HG03064 (cell line): Measurements from ENCODE around the gene KIAA1755.
"Not testable (repeated sequence)": the region's sequence is repeated elsewhere in the genome, so short reads cannot be mapped to it uniquely, and the experiment has no call there.

Experiments used
- ATAC-seq: cut with Tn5 transposase; IDR thresholded peaks from one replicate; pipeline ENCODE4 v1.9.1; 2021; ENCODE audit warnings: low read depth; ENCODE audit not compliant: unreplicated experiment

KIAA1755 gene

GRCh38 chr20:38291966-38292365 is 31.4 kb upstream of the KIAA1755 start:
- no peak for ATAC-seq

DNA sequence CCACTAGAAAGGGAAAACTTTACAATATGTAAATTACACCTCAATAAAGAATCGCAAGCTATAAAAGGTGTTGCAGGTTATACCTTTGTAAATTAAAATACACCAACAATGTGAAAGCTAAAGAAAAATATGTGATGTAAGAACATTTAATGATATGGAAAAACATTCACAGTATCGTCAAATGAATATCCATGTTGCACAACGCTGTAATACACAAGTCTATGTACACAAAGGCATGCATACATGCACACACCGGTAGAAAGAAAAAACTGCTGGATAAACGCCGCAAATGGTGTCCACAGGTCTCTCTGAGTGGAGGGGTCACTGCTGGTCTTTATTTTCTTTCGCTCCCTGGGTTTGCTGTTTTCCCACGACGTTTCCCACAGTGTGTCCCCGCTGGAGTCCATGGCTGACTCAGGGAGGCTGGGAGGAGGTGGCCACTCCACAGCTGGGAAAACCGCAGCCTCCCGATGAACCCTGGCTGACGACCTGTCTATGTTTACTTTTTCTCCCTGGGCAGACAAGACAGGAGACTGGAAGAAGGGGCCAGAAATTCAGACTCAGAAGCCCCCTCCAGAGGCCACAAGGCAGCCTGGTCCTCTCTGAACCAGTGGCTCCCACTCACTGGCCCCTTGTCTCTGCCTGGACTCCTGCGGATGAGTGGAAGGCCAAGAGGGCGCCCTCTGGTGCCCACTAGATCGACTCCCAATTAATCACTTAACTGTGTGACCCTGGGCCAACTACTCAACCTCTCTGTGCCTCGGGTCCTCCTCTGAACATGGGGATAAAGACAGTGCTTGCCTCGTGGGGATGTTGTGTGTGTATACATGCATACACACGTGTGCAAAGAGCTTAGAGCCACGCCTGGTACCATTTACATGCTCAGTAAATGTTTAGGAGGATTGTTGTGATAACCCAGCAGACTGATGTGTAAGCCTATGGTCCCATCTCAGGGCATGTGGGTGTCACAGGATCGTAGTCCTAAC is 30.6 kb upstream of the KIAA1755 start:
- no peak for ATAC-seq

GRCh38 chr20:38286586-38287531 is 26.3 kb upstream of the KIAA1755 start:
- ATAC-seq: no peak

DNA sequence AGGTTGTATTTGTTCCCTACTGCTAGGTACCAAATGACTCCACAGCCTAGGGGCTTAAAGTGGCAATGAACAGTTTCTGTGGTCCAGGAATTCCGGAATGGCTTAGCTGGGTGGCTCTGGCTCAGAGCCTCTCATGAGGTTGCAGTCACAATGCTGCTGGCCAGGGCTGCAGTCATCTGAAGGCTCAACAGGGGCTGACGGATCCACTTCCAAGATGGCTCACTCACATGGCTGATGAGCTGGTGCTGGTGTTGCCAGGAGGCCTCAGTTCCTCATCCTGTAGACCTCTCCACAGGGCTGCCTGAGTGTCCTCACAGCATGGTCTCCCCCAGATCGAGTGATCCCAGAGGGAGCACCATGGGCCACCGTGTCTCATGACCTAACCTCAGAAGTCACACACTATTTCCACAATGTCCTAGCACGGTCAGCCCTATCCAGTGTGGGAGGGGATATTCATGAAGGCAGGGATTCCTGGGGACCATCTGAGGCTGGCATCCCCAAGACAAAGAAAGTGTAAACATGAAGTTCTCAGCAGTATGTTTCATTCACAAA is 24.4 kb upstream of the KIAA1755 start:
- no peak for ATAC-seq

DNA sequence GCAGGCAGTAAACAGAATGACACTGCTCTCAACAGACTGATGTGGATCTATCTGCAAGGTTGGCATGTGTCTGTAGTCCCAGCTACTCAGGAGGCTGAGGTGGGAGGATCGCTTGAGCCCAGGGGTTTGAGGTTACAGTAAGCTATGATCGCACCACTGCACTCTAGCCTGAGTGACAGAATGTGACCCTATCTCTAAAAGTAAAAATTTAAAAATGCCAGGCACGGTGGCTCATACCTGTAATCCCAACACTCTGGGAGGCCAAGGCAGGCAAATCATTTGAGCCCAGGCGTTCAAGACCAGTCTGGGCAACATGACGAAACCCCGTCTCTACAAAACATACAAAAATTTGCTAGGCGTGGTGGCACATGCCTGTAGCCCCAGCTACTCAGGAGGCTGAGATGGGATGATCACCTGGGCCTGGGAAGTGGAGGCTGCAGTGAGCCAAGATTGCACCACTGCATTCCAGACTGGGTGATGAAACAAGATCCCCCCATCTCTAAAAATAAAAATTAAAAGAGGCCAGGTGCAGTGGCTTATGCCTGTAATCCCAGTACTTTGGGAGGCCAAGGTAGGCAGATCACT is 23.6 kb upstream of the KIAA1755 start:
- ATAC-seq: not testable (repeated sequence)

GRCh38 chr20:38283236-38283635 is 22.7 kb upstream of the KIAA1755 start:
- no peak for ATAC-seq

GRCh38 chr20:38281176-38281915 is 20.8 kb upstream of the KIAA1755 start:
- not testable (repeated sequence) for ATAC-seq

GRCh38 chr20:38278763-38279162 is 18.2 kb upstream of the KIAA1755 start:
- ATAC-seq: no peak

DNA sequence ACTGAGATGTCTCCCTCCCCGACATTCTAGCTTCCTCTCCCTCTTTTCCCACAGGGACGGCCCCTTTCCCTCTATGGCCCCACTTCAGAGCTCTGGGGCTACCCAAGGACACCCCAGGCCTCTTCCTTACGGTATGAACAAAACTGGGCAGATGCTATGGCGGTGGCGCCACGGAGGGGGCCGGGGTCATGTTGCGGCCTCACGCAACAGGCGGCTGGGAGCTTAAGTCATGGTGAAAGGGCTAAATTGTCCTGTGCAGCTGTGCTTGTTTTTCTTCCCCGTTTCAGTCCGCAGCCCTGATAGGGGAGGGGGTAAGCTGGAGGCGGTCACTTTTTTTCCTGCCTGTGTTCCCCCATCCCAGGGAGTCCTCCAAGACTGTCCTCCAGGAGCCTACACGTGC is 17.6 kb upstream of the KIAA1755 start:
- no peak for ATAC-seq

DNA sequence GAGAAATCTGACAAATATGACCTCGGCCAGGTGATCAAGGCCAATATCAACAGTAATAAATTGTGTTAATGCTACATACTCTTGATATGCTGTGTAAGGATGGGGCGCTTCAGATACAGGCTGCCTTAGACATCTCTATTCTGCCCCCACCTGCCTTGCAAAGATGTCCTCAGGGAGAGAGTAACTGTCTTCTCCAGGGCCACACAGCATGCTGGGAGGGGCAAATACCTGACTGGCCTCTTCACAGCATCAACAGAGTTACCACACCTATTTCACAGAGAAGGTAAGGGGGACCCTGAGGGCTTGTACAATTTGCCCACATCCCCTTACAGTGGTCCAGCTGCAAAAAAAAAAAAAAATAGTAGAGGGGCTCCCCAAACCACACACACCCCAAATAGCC is 17.2 kb upstream of the KIAA1755 start:
- no peak for ATAC-seq

DNA sequence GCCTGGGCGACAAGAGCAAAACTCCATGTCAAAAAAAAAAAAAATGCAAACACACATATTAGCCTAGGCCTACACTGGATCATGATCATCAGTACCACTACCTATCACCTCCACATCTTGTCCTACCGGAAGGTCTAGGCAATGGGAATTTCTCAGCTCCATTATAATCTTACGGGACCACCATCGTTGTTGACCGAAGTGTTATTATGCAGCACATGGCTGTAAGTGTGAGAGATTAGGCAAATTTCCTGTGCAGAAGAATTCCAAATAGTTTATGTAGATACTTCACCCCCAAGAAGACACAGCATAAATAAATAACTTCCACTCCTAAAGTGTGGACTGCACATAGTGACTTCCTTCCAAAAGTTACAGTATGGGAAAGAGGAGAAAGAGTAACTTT is 16.8 kb upstream of the KIAA1755 start:
- ATAC-seq: no peak

DNA sequence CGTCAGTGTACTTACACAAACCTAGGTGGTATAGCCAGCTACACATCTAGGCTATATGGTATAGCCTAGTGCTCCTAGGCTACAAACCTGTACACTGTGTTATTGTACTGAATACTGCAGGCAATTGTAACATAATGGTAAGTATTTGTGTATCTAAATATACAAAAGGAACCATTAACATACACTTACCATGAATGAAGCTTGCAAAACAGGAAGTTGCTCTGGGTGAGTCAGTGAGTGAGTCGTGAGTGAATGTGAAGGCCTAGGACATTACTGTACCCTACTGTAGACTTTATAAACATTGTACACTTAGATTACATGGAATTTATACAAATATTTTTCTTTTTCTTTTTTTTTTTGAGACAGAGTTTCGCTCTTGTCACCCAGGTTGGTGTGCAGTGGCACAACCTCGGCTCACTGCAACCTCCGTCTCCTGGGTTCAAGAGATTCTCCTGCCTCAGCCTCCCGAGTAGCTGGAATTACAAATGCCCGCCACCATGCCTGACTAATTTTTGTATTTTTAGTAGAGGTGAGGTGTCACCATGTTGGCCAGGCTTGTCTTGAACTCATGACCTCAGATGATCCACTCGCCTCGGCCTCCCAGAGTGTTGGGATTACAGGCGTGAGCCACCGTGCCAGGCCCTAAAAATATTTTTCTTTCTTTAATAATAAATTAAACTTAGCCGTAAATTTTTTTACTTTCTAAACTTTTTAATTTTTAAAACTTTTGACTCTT is 15.4 kb upstream of the KIAA1755 start:
- no peak for ATAC-seq

GRCh38 chr20:38272961-38273360 is 12.4 kb upstream of the KIAA1755 start:
- ATAC-seq: no peak

DNA sequence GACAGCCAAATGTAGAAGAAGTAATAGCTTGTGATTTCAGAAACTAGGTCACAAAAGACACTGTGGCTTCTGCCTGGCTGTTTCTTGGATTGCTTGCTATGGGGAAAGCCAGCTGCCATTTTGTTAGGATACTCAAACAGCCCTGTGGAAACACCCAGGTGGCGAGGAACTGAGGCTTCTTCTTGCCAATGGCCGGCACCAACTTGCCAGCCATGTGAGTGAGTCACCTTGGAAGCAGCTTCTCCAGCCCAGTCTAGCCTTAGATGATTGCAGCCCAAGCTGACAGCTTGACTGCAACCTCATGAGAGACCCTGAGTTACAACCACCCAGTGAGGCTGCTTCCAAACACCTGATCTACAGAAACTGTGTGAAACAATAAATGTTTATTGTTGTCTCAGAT is 11.9 kb upstream of the KIAA1755 start:
- no peak for ATAC-seq

GRCh38 chr20:38271608-38272120 is 11.1 kb upstream of the KIAA1755 start:
- no peak for ATAC-seq

GRCh38 chr20:38270869-38271605 is 10.5 kb upstream of the KIAA1755 start:
- no peak for ATAC-seq

GRCh38 chr20:38269715-38270114 is 9.2 kb upstream of the KIAA1755 start:
- no peak for ATAC-seq

GRCh38 chr20:38269040-38269439 is 8.5 kb upstream of the KIAA1755 start:
- ATAC-seq: no peak
